Prostate gland (tissue), 2 donors: ENCODE results near the gene SGCD.

Source experiments
- CTCF ChIP-seq, 4 experiments: fragments of 200-600 bp in 2 of 4; fragments of 450-650 bp in 2 of 4; sonication (generic) in 2 of 4; IDR thresholded peaks; 1 replicate in 3 of 4; 2 replicates in 1 of 4; pipeline ENCODE4 v1.5.1; 2016 to 2019; ENCODE audit warnings: antibody characterized with exemption in 4 of 4, mild to moderate bottlenecking in 2 of 4, moderate library complexity in 2 of 4
- POLR2AphosphoS5 ChIP-seq: sonication (generic); formaldehyde crosslinking; IDR thresholded peaks from one replicate; pipeline ENCODE4 v1.6.1; 2017; ENCODE audit warnings: antibody characterized with exemption

- no peak for TF ChIP-seq CTCF (IDR thresholded peaks at IDR 0.05)
- TF ChIP-seq POLR2AphosphoS5: no peak
Measured at GRCh38 chr5:156385416-156385815, 58.5 kb downstream of the SGCD start.
